Head of caudate nucleus (tissue), 42 donors: ENCODE data around the gene CFAP47.
"Not testable (repeated sequence)": the region's sequence is repeated elsewhere in the genome, so short reads cannot be mapped to it uniquely, and the experiment has no call there.

Experiments
- DNase-seq, 42 donors: peaks; one replicate each; pipeline versions ENCODE4 v3.0.0 to v3.0.0-alpha.2; 2020 to 2021; ENCODE audit warnings: mixed read lengths in 7 of 42
- intact Hi-C: fragments of 100-400 bp; cut with DNase I; formaldehyde crosslinking; loops from one replicate; pipeline ENCODE4 v1.15.0; 2022

Gene CFAP47

DNA sequence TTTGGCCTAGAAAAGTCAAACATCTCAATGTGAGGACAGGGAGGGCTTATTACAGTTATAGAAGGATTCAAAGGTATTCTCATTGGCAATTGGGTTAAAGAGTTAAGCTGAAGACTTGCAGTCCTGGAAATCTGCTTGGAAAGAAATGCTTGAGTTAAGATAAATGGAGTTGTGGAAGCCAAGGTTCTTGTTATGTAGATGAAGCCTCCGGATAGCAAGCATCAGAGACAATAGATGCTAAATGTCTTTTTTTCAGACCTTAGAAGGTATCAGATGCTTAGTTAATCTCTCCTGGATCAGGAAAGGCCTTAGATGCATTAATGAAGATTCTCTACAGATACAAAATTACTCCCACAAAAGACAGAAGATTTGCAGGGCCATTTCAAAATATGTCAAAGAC lies 299.3 kb downstream of the CFAP47 start:
- intact Hi-C loops = no loop called here
- no peak for DNase-seq

DNA sequence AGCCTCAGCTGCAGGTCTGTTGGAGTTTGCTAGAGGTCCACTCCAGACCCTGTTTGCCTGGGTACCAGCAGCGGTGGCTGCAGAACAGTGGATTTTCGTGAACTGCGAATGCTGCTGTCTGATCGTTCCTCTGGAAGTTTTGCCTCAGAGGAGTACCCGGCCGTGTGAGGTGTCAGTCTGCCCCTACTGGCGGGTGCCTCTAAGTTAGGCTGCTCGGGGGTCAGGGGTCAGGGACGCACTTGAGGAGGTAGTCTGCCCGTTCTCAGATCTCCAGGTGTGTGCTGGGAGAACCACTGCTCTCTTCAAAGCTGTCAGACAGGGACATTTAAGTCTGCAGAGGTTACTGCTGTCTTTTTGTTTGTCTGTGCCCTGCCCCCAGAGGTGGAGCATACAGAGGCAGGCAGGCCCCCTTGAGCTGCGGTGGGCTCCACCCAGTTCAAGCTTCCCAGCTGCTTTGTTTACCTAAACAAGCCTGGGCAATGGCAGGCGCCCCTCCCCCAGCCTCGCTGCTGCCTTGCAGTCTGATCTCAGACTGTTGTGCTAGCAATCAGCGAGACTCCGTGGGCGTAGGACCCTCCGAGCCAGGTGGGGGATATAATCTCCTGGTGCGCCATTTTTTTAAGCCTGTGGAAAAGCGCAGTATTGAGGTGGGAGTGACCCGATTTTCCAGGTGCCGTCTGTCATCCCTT lies 315.4 kb downstream of the CFAP47 start:
- intact Hi-C loops = not testable (repeated sequence)

DNA sequence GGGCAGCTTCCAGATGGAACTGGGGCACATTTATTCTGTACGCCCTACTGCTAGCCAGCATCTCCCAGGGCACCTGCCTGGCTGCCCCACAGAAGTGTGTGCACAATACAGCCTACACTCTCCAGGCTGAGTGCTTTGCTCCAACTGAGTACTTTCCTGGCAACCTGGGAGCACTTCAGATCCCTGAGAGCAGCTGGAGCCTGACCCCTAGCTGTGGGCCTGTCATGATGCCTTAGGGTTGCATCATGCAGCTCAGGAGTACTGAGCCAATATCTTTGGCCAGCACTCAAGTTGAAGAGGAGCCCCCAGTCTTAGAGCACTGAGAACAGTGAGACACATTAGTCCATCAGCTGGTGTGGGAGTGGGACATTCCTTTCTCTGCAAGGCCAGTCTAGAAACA lies 321.9 kb downstream of the CFAP47 start:
- intact Hi-C loops = no loop called here
- DNase-seq = no peak

More for the DNA sequence above, 315.4 kb downstream of the CFAP47 start:
- not testable (repeated sequence) for DNase-seq

DNA sequence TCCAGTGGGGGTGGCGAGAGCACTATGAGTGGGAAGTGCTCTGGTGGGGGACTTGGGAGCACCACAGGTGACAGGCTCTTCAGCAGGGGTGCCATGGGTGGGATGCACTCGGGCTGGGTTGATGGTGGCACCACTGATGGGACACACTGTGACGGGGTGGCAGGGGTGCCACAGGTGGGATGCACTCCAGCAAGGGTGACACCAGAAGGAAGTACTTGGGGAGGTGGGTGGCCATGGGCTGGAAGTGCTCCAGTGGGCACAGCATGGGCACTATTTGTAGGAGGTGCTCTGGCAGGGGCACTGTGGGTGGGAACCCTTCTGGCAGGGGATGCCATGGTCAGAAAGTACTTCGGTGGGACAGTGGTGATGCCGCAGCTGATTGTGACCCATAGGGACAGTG lies 346.6 kb downstream of the CFAP47 start:
- DNase-seq = no peak
- intact Hi-C loops = no loop called here

DNA sequence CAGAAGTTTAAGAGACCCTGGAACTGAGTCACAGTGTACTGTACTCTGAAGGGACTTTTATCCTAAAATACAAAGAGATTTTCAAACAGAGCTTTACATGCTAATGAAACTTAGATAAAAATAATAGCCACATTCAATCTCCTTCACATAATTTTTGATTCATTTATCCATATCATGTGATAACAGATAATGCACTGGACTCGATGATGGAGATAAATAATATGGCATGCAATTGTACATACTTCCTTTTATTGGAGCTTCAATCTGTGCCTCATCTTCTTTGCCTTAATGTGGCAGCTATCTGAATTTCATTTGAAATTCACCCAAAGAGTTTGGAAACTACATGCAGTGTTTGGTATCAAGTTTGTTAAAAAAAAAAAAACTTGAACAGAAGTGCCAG lies 390.6 kb downstream of the CFAP47 start:
- no peak for DNase-seq
- intact Hi-C loops = no loop called here

DNA sequence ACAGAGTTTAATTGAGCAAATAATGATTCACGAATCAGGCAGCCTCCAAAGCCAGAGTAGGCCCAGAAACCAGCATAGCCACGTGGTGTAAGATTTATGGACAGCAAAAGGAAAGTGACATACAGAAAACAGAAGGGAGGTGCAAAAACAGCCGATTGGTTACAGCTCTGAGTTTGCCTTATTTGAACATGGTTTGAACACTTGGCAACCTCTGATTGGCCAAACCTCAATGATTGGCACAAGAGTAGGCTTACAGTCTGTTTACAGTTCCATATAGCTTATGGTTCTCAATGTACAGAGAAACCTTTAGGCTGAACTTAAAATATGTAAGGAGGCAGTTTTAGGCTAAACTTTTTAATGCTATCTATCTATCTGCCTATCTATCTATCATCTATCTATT lies 394.8 kb downstream of the CFAP47 start:
- no peak for DNase-seq
- intact Hi-C loops = no loop called here

DNA sequence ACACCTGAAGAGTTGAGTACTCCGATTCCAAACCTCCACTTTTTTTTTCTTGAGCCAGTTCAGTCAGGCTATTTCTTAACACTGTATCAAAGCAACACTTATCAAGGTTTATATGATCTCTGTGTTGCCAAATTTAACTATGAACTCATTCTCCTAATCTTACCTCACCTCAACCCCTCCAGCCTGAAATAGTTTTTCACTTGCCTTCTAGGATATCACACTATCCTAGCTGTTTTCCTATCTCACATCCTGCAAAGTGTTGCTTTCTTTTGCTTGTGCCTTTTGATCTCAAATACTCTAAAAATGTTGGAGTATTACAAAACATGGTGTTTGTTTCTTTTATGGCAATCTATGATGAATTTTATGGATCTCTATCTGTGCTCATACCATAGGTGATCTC lies 415.0 kb downstream of the CFAP47 start:
- intact Hi-C loops = no loop called here

DNA sequence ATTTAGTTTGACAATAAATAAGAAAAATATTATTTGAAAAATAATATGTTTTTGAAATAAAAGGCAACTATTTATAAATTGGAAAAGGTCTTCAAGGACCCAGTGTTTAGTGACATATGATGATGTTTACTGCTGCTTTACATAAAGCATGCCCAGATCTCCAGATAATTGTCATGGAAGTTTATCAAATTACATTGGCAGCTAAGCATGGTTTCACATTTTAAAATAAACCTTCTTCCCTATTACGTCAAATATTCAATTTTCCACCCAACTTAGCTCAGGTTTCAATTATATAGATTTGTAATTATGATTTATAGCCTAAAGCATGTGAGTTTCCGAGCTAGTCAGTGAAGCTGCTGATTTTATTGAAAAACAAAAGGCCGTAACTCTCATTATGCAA lies 417.2 kb downstream of the CFAP47 start:
- no peak for DNase-seq
- intact Hi-C loops = no loop called here

More for the DNA sequence above, 415.0 kb downstream of the CFAP47 start:
- no peak for DNase-seq

DNA sequence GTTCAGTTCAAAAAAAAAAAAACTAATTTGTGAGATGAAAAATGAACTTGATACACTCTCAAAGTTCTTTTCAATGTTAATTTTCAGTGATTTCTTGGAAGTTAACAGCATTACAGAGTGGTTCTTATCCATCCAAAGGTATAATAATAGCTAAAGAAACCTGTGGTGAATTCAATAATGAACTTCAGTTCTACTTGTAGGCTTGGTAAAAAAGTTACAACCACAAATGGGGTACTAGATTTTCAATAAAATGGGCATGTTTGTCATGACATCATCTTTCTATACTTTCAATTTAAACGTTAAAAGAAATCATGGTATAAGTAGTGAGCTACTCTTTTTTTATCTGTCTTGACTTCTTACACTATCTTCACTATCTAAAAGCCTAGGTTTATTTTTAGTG lies 424.8 kb downstream of the CFAP47 start:
- DNase-seq = no peak
- intact Hi-C loops = no loop called here

DNA sequence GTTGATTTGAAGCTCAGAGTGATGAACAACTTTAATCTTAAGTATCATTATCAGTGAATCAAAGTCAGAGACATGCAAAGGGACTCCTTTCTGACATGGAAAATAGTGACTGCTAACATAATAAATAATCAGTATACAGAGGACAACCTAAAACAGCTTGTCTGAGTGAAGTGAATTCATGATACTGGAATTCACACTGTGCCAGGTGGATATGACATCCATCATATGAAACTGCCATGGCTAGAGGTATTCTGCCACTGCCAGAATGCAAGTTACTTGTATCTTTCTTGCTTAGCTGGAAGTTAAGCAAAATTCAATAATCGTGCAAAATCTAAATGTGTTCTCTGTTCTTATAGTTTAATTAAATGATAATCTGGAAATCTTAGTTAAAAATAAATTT lies 429.0 kb downstream of the CFAP47 start:
- intact Hi-C loops = no loop called here

DNA sequence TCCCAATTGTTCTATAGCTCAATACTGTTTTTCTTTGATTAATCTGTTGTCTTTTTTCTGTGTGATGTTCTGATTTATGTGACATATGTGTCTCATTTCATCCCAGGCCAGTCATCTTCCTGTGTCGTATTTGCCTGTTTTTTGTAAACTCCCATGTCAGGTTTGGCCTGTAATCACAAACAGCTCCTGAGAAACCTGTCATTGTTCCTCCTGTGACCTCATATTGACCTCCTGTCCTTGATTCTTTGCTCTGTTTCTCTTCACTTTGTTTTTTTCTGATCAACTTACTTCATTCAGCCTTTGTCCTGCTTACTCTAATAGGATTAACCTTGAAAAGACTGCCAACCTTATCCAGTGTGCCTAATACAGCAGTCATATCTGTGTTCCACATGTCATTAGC lies 438.3 kb downstream of the CFAP47 start:
- intact Hi-C loops = no loop called here
- DNase-seq = no peak

More for the DNA sequence above, 429.0 kb downstream of the CFAP47 start:
- no peak for DNase-seq

DNA sequence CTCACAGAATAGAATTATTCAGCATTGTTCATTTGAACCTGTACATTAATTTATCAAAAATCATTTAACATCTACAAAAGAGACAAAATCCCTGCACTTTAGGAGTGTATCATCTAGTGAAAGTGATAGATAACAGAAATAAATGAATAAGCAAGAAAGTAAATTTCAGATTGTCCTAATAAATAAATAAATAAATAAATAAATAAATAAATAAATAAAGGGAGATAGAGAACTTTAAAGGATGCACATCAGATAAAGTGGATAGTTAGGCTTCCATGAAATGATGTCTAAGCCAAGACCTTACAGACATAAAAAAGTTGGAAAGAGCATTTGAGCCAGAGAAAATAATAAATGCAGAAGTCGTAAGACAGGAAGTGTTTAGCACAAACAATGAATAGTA lies 444.7 kb downstream of the CFAP47 start:
- intact Hi-C loops = no loop called here

DNA sequence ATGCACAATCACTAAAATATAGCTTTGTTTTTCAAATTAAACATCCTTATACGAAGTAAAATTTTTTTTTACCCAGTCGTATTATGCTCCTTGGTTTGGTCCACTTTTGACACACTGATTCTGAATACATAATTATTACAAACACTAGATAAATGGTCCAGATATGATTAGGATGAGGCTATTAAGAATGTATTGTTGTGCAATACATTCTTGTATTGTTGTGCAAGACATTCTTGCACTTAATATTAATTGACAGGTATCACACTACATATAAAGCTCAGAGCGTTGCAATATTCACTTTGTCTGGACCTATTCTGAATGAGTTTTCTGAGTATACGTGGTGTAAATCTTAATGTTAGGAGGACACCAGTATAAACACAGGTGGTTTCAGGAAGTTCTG lies 464.0 kb downstream of the CFAP47 start:
- DNase-seq = no peak
- intact Hi-C loops = no loop called here

More for the DNA sequence above, 444.7 kb downstream of the CFAP47 start:
- DNase-seq = no peak

DNA sequence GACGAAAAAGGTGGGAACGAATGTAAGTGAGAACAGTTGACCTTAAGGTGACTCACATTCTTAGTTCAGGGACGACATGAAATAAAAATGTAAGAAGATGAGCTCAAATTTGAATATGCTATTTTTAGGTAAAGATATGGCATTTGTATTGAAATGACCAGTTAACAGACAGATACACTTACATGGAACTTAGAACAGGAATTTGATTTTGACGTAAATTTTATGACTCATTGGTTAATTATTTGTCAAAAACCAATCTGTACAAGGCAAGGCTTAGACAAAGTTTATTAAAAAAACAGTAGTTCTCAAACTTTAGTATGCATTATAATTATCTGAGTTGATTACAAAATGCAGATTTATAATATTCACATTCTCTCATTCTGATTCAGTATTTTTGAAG lies 469.4 kb downstream of the CFAP47 start:
- intact Hi-C loops = no loop called here
- no peak for DNase-seq

DNA sequence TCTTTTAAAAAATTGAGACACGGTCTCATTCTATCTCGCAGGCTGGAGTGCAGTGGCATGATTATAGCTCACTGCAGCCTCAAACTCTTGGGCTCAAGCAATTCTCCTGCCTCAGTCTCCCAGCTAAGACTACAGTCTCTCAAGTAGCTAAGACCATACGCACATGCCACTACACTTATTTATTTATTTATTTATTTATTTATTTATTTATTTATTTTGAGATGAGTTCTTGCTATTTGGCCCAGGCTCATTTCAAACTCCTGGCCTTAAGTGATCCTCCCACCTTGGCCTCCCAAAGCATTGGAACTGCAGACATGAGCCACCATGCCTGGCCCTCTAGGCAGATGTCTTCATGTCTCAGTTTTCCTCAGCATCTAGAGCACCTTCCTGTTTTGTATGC lies 482.2 kb downstream of the CFAP47 start:
- intact Hi-C loops = no loop called here

DNA sequence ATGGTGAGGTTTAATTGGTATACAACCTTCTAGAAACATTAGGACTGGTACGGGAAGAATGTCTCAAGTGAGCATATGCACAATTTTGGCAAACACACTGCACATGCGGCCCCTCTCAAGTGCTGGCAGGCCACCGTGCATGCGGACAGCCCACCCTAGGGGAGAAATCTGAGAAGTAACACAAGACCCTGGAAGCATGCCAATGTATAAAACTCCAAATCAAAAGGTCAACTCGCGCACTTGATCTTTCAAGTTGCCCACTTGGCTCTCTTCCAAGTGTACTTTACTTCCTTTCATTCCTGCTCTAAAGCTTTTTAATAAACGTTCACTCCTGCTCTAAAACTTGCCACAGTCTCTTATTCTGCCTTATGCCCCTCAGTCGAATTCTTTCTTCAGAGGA lies 488.3 kb downstream of the CFAP47 start:
- DNase-seq = no peak
- intact Hi-C loops = no loop called here

More for the DNA sequence above, 482.2 kb downstream of the CFAP47 start:
- no peak for DNase-seq

DNA sequence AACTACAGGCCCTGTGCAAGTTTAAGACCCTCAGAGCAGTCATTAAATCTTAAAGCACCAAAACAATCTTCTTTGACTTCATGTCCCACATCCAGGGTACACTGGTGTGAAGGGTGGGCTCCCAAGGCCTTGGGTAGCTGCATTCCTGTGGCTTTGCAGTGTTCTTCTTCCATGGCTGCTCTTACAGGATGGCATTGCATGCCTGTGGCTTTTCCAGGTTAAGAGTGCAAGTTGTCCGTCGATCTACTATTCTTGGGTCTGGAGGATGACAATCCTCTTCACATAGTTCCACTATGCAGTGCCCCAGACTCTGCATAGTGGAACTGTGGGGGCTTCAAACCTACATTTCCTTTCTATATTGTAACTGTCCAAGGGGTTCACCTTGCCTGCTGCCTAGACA lies 494.5 kb downstream of the CFAP47 start:
- intact Hi-C loops = no loop called here
- DNase-seq = no peak

DNA sequence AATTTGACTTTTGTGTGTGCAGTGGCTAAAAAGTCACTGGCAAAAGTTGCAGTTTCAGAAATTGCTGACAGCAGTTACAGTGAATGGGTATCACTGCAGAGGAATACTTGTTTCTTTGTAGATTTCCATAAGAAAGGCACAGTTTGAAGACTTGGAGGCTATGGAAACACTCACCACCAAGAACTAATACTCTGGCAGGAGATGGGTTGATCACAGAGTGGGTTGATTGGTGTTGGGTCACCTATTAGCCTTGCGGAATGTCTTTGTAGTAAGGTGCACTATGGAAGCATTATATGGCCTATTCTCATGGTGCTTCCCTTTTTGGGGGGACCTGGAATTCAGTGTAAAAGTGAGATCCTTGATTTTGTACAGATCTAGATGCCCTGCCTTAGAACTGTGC lies 502.8 kb downstream of the CFAP47 start:
- intact Hi-C loops = no loop called here
- DNase-seq = no peak

DNA sequence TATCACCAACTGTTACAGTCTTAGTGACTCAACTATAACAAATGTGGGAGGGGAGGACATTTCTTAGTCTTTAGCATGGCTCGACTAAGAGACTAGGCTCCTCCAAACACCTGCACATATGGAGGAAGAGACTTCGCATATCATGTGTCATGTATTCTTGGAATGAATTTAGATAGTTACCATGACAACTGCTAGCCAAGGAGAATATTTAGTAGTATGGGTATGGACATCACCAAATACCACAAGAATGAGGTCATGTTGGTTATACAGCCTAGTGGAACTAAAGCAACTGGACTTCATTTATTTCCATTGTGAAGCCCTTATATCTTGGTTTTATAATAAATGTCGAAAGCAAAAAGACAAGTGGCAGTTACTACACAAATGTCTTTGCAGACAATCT lies 512.3 kb downstream of the CFAP47 start:
- DNase-seq = no peak
- intact Hi-C loops = no loop called here

DNA sequence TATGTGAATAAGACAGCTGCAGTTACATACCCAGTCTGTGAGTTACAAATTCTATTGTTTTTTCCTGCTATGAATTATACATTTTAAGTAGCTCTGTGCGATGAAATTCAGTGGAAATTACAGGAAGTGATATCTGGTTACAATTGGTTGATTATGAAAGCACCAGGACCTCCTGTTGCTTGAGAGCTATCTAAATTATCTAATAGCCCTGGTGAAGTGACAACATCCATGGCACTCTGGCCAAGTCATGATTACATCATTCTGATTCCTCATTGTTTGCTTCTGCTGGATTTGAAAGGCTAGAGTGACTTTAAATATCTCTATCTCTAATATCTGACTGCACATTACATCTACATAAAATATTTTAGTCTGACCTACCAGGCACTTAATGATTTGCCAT lies 515.0 kb downstream of the CFAP47 start:
- intact Hi-C loops = no loop called here
- DNase-seq = no peak
